ENCODE results near the gene HDDC2. TPM values are rescaled to one million over a fixed set of nuclear protein-coding genes. Genes with fewer than 3 reads are reported as not detected.

Gene HDDC2
- total RNA-seq, 1 donor from 2014 or later: 49.4 TPM

DNA sequence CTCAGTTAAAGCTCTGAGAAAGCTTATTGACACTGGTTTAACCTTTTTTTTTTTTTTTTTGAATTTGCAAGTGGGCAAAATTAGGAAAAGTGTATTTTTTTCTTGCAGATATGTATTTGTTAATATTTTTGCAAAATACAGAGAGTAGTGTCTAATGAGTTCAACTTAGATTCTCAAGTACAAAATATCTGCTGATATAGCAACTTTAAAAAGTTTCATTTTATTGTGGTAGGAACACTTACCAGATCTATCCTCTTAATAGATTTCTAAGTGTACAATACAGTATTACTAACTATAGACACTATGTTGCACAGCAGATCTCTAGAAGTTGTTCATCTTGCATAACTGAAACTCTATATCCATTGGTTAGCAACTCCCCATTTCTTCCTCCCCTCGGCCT, 30.9 kb upstream of the HDDC2 start:
- Mint-ChIP-seq H3K27ac (no peak overlapping the region), H3K4me3 (ENCODE audit: low read depth) (no peak overlapping the region)

DNA sequence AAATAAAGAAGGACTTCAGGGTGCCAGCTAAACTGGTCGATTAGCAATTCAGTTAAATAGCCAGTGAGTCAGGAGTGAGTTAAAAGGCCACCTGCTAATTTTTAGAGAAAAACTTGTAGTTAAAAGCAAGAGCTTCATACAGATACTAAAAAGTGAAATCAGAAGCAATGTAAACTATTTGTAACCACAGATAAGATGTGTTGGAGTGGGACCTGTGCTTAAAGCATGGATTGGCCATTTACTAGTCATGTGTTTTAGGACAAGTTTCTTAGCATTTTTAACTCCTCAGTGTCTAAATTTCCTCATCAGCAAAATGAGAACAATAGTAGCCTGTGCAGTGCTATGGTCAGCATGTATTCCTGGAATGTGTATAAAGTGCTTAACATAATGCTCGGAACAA, 23.8 kb upstream of the HDDC2 start:
- TF ChIP-seq, protein P1, sequence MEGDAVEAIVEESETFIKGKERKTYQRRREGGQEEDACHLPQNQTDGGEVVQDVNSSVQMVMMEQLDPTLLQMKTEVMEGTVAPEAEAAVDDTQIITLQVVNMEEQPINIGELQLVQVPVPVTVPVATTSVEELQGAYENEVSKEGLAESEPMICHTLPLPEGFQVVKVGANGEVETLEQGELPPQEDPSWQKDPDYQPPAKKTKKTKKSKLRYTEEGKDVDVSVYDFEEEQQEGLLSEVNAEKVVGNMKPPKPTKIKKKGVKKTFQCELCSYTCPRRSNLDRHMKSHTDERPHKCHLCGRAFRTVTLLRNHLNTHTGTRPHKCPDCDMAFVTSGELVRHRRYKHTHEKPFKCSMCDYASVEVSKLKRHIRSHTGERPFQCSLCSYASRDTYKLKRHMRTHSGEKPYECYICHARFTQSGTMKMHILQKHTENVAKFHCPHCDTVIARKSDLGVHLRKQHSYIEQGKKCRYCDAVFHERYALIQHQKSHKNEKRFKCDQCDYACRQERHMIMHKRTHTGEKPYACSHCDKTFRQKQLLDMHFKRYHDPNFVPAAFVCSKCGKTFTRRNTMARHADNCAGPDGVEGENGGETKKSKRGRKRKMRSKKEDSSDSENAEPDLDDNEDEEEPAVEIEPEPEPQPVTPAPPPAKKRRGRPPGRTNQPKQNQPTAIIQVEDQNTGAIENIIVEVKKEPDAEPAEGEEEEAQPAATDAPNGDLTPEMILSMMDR (IDR thresholded peaks at IDR 0.05; ENCODE audit: unreplicated experiment): no peak
- Mint-ChIP-seq H3K27me3 (no peaks in the 10 kb centered on the region), H3K9me3 (ENCODE audit: low read depth) (no peaks in the 10 kb centered on the region), H3K36me3 (ENCODE audit: insufficient read depth) (no peaks in the 10 kb centered on the region), H3K4me3 (ENCODE audit: low read depth) (no peak overlapping the region), H3K27ac (no peak overlapping the region), H3K4me1 (ENCODE audit: low read depth) (no peaks in the 10 kb centered on the region)
- DNase-seq (ENCODE audit: low spot score, unreplicated experiment): no peak

More for the DNA sequence above, 30.9 kb upstream of the HDDC2 start:
- Mint-ChIP-seq H3K36me3 (ENCODE audit: insufficient read depth) (no peaks in the 10 kb centered on the region), H3K4me1 (ENCODE audit: low read depth) (no peaks in the 10 kb centered on the region), H3K27me3 (no peaks in the 10 kb centered on the region), H3K9me3 (ENCODE audit: low read depth) (no peaks in the 10 kb centered on the region)
- TF ChIP-seq, protein P1 (IDR thresholded peaks at IDR 0.05; ENCODE audit: unreplicated experiment): no peak
- no peak for DNase-seq (ENCODE audit: low spot score, unreplicated experiment)

DNA sequence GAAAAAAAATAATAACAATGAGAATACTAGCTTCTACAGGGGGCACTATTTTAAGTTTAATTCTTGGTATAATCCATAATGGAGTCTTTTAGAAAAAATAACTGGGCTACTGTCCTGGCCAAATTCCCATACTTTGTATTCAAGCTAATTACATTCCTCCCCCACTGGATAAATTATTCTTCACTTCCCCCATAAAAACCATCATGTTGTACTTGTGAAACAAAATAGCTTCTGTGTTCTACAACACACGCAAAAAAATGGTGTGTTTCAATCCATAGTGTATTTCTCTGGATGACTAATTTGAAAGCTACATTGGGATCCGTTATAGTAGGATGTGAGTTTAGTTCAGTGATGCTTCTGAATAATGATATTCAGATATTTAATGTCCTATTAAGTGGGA, 21.6 kb upstream of the HDDC2 start:
- DNase-seq (ENCODE audit: low spot score, unreplicated experiment): no peak
- no peaks in the 10 kb centered on the region for H3K36me3 Mint-ChIP-seq (ENCODE audit: insufficient read depth)
- TF ChIP-seq, protein P1 (IDR thresholded peaks at IDR 0.05; ENCODE audit: unreplicated experiment): no peak
- H3K9me3 Mint-ChIP-seq (ENCODE audit: low read depth): no peaks in the 10 kb centered on the region
- no peaks in the 10 kb centered on the region for H3K27me3 Mint-ChIP-seq
- no peak overlapping the region for H3K27ac Mint-ChIP-seq
- no peaks in the 10 kb centered on the region for H3K4me1 Mint-ChIP-seq (ENCODE audit: low read depth)
- H3K4me3 Mint-ChIP-seq (ENCODE audit: low read depth): no peak overlapping the region

DNA sequence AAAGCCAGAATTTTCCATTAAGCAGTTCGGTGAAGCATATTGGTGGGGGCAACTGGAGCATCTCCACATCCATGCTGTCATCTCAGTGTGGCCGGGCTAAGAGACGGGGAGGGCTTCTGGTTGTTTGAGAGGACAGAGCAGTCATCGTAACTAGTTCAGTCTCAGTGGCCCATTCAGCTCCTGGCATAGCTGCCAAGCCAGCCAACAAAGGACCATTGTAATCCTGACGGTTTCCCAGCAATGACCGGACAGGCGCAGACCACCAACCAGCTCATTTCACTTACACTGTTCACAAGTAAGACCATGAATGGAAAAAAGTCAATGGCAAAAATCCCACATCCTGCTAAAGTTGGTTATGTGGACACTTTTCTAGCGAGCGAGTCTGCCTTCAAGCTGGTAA, 14.9 kb upstream of the HDDC2 start:
- H3K4me3 Mint-ChIP-seq (ENCODE audit: low read depth): no peak overlapping the region
- H3K9me3 Mint-ChIP-seq (ENCODE audit: low read depth): no peaks in the 10 kb centered on the region
- no peaks in the 10 kb centered on the region for H3K36me3 Mint-ChIP-seq (ENCODE audit: insufficient read depth)
- TF ChIP-seq, protein P1 (IDR thresholded peaks at IDR 0.05; ENCODE audit: unreplicated experiment): no peak
- no peak for DNase-seq (ENCODE audit: low spot score, unreplicated experiment)
- peaks cover 4% of the 10 kb centered on the region for H3K4me1 Mint-ChIP-seq (ENCODE audit: low read depth)
- H3K27me3 Mint-ChIP-seq: no peaks in the 10 kb centered on the region
- no peak overlapping the region for H3K27ac Mint-ChIP-seq

DNA sequence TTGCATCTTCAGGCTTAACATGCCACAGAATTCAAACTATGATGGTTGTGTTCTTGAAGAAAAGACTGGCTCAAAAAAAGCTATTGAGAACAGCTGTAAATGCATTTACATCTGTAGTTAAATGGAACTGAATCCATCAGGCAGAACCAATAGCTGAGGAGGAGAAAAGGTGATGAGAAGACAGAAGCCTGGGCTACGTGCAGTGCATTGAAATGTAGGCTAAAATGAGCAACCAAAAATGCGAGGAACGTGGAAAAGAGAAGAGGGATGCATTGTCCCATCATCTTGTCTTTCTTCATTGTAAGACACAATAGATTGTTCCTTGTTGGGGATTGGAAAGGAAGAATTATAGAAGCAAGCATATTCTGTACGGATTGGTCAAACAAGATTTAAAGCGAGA, 13.8 kb upstream of the HDDC2 start:
- no peak overlapping the region for H3K4me3 Mint-ChIP-seq (ENCODE audit: low read depth)
- no peak overlapping the region for H3K27ac Mint-ChIP-seq
- H3K4me1 Mint-ChIP-seq (ENCODE audit: low read depth): peaks cover 4% of the 10 kb centered on the region
- H3K9me3 Mint-ChIP-seq (ENCODE audit: low read depth): no peaks in the 10 kb centered on the region
- H3K36me3 Mint-ChIP-seq (ENCODE audit: insufficient read depth): no peaks in the 10 kb centered on the region
- no peak for DNase-seq (ENCODE audit: low spot score, unreplicated experiment)
- TF ChIP-seq, protein P1 (IDR thresholded peaks at IDR 0.05; ENCODE audit: unreplicated experiment): no peak
- H3K27me3 Mint-ChIP-seq: no peaks in the 10 kb centered on the region
